Activated CD4-positive, alpha-beta T cell treated with anti-CD3 and anti-CD28 coated beads, Interleukin-2, amount 50 U/mL, for 4 hours (primary cell): ENCODE results near the gene NBAS.

Source experiments
- DNase-seq, 2 experiments: peaks; one replicate each; pipeline ENCODE4 v3.0.0-alpha.2; 2020

The NBAS gene

DNA sequence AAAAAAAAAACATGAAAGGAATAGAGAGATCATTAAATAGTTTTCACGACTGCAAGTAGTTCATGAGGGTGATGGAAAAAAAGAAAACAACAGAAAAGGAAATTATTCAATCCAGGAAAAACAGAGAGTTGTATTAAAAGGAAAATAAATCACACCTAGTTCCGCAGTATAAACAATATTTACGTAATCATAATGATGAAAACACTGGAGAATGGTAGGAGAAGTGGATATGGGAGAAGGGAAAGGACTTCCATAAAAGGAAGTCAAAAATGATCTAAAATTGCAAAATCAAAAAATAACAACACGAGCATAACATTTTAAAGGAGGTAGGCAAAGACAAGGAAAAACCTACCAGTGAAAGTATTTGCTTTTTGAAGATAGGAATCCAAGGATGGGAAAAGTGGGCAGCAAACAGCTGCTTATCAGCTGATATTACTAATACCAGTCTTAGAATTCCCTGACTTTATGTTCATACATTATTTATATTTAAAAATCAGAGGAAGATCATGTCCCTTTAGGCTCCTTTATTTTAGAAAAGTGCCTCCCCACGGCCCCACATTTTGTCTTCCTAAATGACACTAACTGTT is 160.8 kb downstream of the NBAS start:
- no peak for DNase-seq

DNA sequence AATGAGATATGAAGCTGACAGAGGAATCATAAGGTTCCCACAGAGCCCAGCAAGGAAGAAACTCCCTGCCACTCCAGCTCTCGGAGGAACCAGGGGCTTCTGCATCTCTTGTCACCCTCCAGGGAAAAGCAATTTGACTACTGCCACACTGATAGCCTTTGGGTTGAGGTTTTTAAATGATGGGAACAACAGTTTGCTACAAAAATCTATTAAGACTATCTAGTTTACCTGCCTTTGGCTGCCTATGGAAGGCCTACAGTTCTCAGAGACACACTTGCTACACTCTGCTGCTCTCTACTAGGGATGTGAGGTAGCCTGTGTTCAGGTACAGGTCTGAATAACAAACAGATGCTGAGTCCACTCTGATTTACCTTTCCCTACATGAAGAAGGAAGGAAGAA is 161.9 kb downstream of the NBAS start:
- DNase-seq: no peak

DNA sequence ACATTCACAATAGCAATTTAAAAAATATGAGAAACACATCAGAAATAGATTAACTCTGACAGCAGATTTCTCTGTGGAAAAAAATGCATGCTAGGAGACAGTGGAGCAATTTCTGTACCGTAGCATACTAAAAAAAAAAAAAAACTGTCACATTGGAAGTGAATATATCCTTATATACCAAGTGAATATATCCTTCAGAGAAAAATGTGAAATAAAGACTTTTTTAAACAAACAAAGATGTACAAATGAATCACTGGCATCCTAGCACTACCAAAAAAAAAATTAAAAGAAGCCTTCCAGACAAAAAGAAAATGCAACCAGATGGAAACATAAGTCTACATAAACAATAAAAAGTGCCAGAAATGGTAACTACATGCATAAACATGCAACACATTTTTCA is 169.4 kb downstream of the NBAS start:
- no peak for DNase-seq

DNA sequence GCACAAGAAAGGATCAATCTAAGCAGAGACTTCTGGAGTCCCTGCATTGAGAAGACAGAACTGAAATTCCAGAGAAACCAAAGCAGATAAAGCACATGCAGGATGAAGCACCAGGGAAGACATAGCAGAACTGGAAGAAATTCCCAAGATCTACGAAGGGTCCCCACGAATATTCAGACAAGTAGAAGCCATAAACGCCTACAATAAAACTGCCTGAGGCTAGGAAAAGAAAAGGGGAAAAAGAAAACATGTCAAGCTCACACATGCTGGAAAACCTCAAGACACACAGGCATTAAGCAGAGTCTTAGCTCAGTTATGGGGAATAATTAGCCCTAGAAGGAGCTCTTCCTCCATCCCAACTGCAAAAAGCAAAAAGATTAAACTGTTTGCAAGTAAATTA is 171.2 kb downstream of the NBAS start:
- DNase-seq: no peak

DNA sequence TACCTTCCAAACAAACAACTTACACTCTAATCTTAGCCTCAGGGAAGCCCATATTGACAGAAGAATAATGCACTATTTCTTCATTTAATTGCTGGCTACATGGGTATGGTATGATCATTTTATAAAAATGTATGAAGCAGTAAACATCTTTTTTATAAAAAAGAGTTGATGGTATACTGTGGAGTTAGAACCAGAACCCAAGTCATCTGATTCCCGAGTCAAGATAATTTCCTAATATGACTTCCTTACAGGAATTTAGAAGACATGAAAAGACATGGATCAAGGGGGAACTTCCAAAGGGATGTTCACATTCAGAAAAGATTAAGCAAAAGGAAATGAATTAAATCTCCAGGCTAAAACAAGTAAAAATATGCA is 171.8 kb downstream of the NBAS start:
- no peak for DNase-seq

DNA sequence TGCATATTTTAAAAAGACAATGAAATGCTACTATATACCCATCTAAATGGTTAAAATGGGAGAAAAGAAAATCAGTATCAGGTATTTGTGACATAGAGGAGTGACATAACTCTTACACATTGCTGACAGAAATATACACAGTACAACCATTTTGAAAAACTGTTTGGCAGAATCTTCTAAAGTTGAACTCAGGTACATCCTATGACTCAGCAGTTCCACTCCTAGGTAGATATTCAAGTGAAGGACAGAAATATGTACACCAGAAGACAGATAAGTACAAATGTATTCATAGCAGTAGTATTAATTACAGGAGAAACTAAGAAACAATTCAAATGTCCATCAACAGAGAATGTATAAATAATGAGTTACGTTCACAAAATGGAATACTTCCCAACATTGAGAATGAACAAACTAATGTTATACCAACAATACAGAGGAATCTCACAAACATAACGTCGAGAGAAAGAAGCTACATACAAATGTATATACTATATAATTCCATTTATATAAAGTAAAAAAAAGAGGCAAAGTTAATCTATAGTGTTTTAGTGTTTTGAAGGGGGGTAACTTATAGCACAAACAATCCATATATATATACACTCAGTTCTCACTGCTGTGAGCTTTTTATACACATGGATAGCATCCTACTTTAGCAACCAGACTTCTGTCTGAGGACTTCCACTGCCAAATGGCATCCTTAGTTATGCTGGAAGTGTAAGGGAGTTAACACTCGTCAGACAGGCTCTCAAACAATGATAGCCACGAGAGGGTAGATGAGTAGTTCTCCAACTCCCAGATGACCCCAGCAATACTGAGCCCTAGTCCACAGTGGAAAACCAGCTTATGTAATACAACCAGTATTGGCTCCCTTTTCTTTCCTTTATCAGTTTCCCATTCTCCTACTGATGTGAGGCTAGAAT is 172.5 kb downstream of the NBAS start:
- DNase-seq: no peak

DNA sequence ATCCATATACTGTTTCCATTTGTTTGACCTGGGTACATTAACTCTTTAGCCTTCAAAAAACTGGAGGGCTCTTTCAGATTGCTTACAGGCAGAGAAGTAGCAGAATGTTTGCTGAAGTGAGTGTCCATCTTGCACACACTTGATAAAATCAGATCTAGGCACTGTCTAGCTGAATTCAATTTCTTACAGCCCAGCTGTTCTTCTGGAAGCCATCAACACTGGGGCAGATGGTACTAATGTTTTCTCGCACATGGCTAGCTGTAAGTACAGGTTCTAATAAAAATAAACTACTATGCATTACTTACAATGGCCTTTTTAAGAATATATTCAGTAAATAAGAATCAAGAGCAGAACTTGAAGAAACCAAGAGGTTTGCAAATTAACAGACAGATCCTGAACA is 175.9 kb downstream of the NBAS start:
- DNase-seq: no peak

DNA sequence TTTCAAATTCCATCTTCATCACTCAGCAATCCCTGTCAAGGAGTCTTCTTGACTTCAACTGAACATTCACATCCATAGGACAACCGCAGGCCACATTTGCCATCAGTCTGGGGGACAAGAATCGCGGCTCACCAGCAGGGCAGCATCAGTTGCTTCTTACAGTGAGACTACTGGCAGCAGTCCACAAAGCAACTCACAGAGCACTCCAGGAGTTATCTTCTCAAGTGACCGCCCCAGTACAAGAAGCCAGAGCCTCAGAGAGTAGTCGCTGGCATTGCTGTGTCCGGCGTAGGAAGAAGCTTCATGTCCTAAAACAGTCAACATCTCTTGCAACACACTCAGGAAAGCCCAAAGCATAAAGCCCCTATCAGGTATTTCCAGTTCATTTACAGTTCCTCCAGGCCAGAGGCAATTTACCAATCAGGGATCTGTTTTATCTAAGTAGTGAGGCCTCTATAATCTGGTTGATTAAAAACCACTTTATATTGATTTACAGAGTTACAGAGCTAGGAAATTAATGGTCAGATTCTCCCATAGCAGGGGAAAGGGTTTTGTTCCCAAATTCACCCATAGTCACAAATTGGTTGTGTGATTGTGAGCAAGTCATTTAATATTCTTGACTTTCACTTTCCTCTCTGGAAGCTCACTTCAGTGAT is 177.3 kb downstream of the NBAS start:
- no peak for DNase-seq

DNA sequence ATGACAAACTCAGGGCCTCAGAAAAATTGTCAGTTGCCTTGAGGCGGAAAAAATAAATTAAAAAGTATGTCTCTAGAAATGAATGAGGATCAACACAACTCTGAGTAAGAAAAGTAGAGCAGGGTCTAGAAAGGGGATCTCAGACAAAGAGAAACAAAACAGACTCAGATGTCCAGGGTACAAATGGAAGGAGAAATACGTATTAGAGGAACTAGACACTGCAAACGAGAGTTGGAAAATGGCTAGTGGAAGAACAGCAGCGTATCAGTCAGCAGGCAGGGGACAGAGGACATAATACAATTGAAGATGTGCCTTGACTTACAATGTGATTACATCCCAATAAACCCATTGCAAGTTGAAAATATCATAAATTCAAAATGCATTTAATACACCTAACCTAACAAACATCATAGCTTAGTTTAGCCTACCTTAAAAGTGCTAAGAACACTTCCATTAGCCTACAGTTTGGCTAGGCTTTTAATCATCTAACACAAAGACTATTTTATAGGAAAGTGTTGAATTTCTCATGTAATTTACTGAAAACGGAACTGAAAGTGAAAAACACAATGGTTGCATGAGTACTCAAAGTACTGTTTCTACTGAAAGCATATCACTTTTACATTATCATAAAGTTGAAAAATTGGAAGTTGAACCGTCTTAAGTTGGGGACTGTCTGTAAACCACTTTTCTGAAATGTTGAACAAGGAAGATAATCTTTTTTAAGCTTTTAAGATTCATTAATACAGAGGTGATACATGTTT is 182.8 kb downstream of the NBAS start:
- no peak for DNase-seq

DNA sequence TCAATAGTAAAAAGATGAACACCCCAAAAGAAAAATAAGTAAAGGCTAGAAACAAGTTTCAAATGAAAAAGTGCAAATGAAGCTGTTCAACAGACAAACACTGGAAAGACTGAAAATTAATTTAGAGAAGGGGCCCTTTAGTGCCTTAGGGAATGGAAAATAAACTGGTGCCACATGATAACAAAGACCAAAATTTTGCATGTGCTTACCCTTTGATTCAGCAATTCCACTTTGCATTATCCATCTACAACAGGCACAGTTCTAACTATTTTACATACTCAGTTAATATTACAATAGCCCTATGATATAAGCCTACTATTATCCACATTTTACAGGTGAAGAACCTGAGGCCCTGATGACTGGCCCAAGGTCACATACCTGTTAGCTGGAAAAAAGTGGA is 183.9 kb downstream of the NBAS start:
- no peak for DNase-seq

DNA sequence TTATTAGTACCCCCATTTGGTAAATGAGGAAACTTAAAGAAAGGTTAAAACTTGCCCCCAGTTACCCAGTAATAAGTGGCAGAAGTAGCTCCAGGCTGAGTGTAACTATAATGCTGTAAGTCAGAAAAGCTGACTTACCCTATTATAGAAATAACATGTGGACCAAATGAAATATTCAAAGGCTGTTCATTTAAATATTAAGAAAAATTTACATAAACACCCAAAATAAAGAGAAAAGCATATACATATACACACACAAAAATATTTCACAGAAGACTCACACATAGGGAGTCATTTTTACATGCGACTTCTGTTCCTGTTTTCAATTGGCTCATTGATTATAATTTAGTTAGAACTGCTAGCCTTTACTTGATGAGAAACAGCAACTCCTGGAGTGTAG is 189.1 kb downstream of the NBAS start:
- no peak for DNase-seq

DNA sequence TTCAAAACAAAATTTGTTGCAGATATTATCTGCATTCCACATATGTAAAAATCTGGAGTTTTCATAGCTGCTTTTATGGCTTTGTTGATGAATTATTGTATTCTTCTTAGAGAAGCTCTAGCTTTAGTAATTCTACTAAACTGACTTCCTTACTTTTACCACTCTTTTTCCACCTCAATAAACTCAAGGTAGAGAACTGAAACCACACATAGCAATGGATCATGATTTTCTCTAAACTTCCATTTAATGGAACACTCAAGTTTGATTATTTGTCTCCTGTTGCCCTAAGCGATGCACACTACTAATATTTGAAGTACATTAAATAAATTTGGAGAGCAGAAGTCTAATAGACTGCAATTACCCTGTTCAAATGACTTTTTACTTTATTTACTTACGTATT is 192.0 kb downstream of the NBAS start:
- no peak for DNase-seq

DNA sequence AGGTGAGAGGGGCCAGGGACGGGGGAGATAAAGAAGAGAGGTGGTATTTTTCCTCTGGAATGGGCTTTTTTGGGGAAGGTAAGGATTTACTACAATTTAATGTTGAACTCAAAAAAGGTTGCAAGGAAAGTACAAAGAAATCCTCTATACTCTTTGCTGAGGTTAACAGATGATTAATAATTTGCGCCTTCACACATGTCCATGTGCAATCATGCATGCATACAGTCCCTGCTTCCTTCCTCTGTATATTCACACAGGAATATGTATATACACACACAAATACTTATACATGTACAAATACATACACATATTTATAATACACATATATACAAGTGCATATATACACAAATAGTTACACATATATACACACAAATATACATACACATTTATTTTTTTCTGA is 193.4 kb downstream of the NBAS start:
- DNase-seq: no peak

DNA sequence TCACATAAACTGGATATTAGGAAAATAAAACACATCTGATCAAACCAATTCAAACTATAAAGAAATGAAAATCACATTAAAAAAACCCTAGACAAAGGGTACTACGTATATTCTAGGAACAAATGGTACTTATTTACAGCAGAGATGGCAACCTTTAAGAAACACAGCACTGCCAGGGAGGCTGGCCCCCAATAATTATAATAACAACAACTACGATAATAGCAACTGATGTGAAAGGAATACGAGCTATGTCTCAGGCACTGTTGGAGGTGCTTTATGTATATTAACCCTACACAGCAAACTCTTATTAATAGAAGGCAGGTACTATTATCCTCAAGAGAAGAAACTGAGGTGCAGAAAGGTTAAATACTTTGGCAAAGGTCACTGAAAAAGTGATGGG is 193.9 kb downstream of the NBAS start:
- no peak for DNase-seq

DNA sequence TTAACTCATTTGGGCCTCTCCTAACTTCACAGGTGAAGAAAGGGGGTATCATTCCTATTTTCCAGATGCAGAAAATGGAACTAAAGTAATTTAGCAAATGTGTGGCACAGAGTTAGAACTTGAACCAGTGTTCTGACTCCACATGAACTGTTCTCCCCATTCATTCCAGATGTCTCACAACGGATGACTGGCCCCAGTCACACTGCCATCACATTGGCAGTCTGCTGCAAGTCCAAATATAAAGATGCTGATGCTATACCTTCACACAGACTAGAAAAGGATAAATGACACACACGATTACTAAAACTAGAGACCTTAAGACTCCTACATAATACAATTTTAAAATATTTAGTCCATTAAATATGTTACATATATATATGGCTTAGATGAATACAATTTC is 195.7 kb downstream of the NBAS start:
- no peak for DNase-seq

DNA sequence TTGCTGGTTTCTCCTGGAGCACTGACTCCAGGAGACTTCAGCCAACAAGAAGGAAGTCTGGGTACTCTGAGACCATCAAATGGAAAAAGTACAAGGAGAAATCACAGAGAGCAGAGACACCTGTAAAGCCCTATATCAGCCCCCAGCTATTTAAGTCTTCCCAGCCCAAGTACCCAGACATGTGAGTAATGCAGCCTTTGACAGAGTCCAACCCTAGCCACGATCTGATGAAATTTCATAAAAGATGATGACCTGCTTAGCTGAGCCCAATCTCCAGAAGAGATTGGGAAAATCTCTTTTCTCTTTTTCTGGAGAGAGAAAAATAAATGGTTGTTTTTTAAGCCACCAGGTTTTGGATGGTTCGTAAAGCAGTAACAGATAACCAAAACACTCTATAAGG is 196.6 kb downstream of the NBAS start:
- no peak for DNase-seq

DNA sequence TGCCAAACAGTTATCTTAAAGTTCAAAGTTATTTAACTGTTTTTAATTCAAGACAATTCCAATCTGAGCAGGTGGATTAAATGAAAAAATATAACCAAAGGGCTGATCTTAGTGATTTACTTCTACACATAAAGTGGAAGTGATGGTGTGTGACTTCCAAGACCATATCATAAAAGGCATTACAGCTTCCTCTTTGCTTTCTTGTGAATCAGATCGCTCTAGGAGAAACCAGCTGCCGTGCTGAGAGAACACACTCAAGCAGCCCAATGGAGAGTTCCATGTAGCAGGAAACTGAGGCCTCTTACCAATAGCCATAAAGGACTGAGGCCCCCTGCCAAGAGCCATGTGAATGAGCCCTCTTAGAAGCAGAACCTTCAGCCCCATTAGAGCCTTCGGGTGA is 197.4 kb downstream of the NBAS start:
- DNase-seq: no peak

DNA sequence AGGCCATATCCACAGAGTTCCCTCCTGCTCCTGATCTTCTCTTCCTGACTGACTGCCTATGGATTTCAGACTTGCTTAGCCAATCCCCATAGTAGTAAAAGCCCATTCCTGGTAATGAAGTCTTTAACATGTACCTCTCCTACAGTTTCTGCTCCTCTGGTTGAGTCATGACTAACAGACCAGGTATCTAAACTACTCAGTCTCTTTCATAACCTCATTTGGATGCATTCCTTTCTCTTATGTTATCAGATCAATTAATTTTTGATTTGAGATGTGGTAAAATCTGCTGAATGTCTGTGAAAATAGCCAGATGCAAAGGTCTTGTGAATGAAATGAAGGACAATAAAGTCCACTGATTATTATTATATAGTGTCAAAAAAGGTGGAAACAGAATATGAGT is 198.0 kb downstream of the NBAS start:
- no peak for DNase-seq

DNA sequence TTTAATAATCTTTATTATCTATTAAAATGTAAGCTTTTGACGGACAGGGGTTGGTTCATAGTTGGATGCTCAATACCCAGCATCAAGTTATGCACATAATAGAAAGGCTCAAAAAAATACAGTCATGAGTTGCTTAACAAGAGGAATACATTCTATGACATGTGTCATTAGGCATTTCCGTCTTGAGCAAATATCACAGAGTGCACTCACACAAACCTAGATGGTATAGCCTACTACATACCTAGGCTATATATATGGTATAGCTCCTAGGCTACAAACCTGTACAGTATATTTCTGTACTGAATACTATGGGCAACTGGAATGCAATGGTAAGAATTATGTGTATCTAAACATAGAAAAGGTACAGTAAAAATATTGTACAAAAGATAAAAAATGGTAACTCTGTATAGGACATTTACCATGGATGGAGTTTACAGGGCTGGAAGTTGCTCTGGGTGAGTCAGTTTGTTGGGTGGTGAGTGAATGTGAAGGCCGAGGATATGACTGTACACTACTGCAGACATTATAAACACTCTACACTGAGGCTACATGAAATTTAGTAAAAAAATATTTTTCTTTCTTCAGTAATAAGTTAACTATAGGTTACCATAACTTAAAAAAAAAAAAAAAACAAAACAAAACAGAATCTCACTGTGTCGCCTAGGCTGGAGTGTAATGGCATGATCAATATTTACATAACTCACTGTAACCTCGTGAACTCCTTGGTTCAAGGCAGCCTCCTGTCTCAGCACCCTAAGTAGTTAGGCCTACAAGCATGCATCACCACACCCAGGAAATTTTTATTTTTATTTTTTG is 201.2 kb downstream of the NBAS start:
- DNase-seq: no peak

DNA sequence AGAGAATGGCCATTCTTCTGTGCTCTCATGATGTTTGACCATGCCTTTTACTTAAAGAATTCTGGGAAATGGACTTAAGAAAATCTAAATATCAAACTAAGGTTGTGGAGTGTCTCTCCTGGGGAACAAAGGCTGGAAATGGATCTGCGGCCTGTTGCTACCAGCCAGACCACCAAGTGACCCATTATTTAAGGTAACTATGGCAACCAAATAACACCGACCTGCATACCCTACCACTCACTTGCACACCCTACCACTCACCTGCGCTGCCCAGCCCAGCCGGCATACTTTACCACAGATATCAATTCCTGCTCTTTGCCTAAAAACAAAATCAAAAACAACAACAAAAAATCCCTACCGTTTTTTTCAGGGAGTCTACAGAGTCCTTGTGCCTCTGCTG is 203.2 kb downstream of the NBAS start:
- DNase-seq: no peak

DNA sequence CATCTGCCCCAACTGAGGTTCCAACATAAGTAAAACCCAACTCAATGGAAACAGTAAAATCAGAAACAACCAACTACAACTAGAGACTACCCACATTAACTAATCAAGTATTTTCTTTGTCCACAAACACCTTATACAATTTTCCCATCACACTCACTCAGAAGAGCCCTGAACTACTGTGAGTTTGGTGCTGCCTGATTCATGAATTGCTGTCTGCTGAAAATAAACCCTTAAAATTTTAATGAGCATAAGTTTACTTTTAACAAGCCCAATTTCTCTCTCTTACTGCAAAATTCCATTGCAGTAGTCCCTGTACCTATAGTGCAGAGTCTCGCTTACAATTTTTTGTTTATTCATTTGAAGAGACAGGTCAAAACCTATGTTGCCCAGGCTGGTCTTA is 203.9 kb downstream of the NBAS start:
- DNase-seq: no peak

DNA sequence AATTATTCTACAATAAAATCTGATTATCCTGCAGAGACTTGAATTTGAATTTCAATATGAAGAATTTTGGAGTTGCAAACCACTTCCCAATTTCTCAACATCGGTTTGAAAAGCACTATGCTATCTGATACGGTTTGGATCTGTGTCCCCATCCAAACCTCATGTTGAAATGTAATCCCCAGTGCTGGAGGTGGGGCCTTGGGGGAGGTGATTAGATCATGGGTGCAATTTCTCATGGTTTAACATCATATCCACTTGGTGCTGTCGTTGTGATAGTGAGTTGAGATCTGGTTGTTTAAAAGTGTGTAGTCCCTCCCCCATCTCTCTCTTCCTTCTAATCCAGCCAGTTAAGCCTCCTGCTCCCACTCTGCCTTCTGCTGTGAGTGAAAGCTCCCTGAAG is 205.7 kb downstream of the NBAS start:
- DNase-seq: no peak
